Activated T-cell treated with anti-CD3 and anti-CD28 coated beads, Interleukin-2, amount 50 U/mL, for 72 hours (primary cell): ENCODE data around the gene ECE1. TPM values are rescaled to one million over a fixed set of nuclear protein-coding genes. Genes with fewer than 3 reads are reported as not detected.
"Not testable (repeated sequence)": the region's sequence is repeated elsewhere in the genome, so short reads cannot be mapped to it uniquely, and the experiment has no call there.

Experiments used
- ATAC-seq, 2 donors: fragments of 150-1000 bp; cut with Tn5 transposase; replicated peaks in 1 of 2; 2 replicates each; pipeline ENCODE4 v1.10.0; 2021; ENCODE audit warnings: moderate library complexity in 2 of 2, mild to moderate bottlenecking in 1 of 2
- DNase-seq, 2 donors: peaks; one replicate each; pipeline ENCODE4 v3.0.0; 2021 to 2022; ENCODE audit warnings: mixed read lengths in 1 of 2
- H3K27ac Mint-ChIP-seq: one replicate; pipeline ENCODE4 v1.8.0; 2022; ENCODE audit warnings: mild to moderate bottlenecking, moderate library complexity, mixed read lengths
- H3K27me3 Mint-ChIP-seq: one replicate; pipeline ENCODE4 v1.8.0; 2022; ENCODE audit warnings: low read depth, mixed read lengths
- H3K36me3 Mint-ChIP-seq, 2 donors: one replicate each; pipeline ENCODE4 v1.8.0; 2022; ENCODE audit warnings: mixed read lengths in 2 of 2, mild to moderate bottlenecking in 1 of 2; ENCODE audit not compliant: insufficient read depth in 2 of 2
- H3K4me1 Mint-ChIP-seq: one replicate; pipeline ENCODE4 v1.8.0; 2022; ENCODE audit warnings: low read depth, mixed read lengths
- H3K4me3 Mint-ChIP-seq, 2 donors: one replicate each; pipeline ENCODE4 v1.8.0; 2022; ENCODE audit warnings: mild to moderate bottlenecking in 2 of 2, mixed read lengths in 2 of 2, moderate library complexity in 2 of 2
- H3K9me3 Mint-ChIP-seq, 2 donors: one replicate each; pipeline ENCODE4 v1.8.0; 2022; ENCODE audit warnings: mixed read lengths in 2 of 2
- total RNA-seq, 2 donors: library from RNA; stranded (reverse); gene quantifications; one replicate each; pipeline ENCODE4 v1.2.3, GENCODE V29; 2022

Gene ECE1
- total RNA-seq, 2 donors from 2014 or later: 159 to 193 TPM

GRCh38 chr1:21216835-21217811 lies 73.1 kb downstream of the ECE1 start:
- H3K4me1 Mint-ChIP-seq: no peaks in the 10 kb centered on the region
- peak; percentile 75 for DNase-seq
- peaks cover 3 to 9% of the 10 kb centered on the region in 2 donors for H3K36me3 Mint-ChIP-seq
- no peak overlapping the region for H3K4me3 Mint-ChIP-seq
- ATAC-seq: peak; percentile 46 to 57
- peak overlapping the region; percentile 51 for H3K27ac Mint-ChIP-seq
- no peaks in the 10 kb centered on the region for H3K9me3 Mint-ChIP-seq
- no peaks in the 10 kb centered on the region for H3K27me3 Mint-ChIP-seq

GRCh38 chr1:21212126-21212525 lies 78.1 kb downstream of the ECE1 start:
- no peak overlapping the region for H3K27ac Mint-ChIP-seq

GRCh38 chr1:21208137-21208700 lies 82.0 kb downstream of the ECE1 start:
- peaks cover 13% of the 10 kb centered on the region for H3K4me1 Mint-ChIP-seq
- not testable (repeated sequence) for H3K4me3 Mint-ChIP-seq, H3K27me3 Mint-ChIP-seq, H3K27ac Mint-ChIP-seq, H3K36me3 Mint-ChIP-seq, H3K9me3 Mint-ChIP-seq
- peak in 1 of 2 donors; percentile 6 for DNase-seq
- ATAC-seq: peak; percentile 40 to 49

More at GRCh38 chr1:21212126-21212525, 78.1 kb downstream of the ECE1 start:
- no peak overlapping the region for H3K4me3 Mint-ChIP-seq
- no peaks in the 10 kb centered on the region for H3K9me3 Mint-ChIP-seq
- H3K4me1 Mint-ChIP-seq: peaks cover 13% of the 10 kb centered on the region
- DNase-seq (no peak), ATAC-seq (no peak)
- no peaks in the 10 kb centered on the region for H3K27me3 Mint-ChIP-seq
- no peaks in the 10 kb centered on the region for H3K36me3 Mint-ChIP-seq

GRCh38 chr1:21206117-21206516 lies 84.1 kb downstream of the ECE1 start:
- H3K9me3 Mint-ChIP-seq: no peaks in the 10 kb centered on the region
- no peaks in the 10 kb centered on the region for H3K27me3 Mint-ChIP-seq
- no peak overlapping the region for H3K4me3 Mint-ChIP-seq
- no peaks in the 10 kb centered on the region for H3K36me3 Mint-ChIP-seq
- DNase-seq (peak; percentile 11), ATAC-seq (peak; percentile 72 to 87)
- peaks cover 13% of the 10 kb centered on the region for H3K4me1 Mint-ChIP-seq
- H3K27ac Mint-ChIP-seq: no peak overlapping the region

GRCh38 chr1:21205416-21205815 lies 84.8 kb downstream of the ECE1 start:
- no peak for ATAC-seq
- Mint-ChIP-seq H3K27me3 (no peaks in the 10 kb centered on the region), H3K4me3 (no peak overlapping the region), H3K36me3 (no peaks in the 10 kb centered on the region), H3K27ac (no peak overlapping the region), H3K9me3 (no peaks in the 10 kb centered on the region), H3K4me1 (peaks cover 13% of the 10 kb centered on the region)
- no peak for DNase-seq

- no peaks in the 10 kb centered on the region for H3K9me3 Mint-ChIP-seq
- H3K27me3 Mint-ChIP-seq: peaks cover 6% of the 10 kb centered on the region
- H3K4me1 Mint-ChIP-seq: no peaks in the 10 kb centered on the region
- no peak for DNase-seq
- no peak overlapping the region for H3K27ac Mint-ChIP-seq
- ATAC-seq: no peak
- H3K4me3 Mint-ChIP-seq: no peak overlapping the region
- H3K36me3 Mint-ChIP-seq: no peaks in the 10 kb centered on the region
Observed at GRCh38 chr1:21201650-21202049, 88.6 kb downstream of the ECE1 start.

GRCh38 chr1:21201238-21201637 lies 89.0 kb downstream of the ECE1 start:
- peak in 1 of 2 donors; percentile 26 for ATAC-seq
- H3K27me3 Mint-ChIP-seq: peaks cover 10% of the 10 kb centered on the region
- not testable (repeated sequence) for H3K27ac Mint-ChIP-seq, H3K9me3 Mint-ChIP-seq, H3K4me1 Mint-ChIP-seq, H3K4me3 Mint-ChIP-seq, DNase-seq, H3K36me3 Mint-ChIP-seq

GRCh38 chr1:21200767-21201166 lies 89.5 kb downstream of the ECE1 start:
- Mint-ChIP-seq H3K27me3 (peaks cover 11% of the 10 kb centered on the region), H3K9me3 (no peaks in the 10 kb centered on the region), H3K4me3 (no peak overlapping the region), H3K27ac (no peak overlapping the region), H3K4me1 (no peaks in the 10 kb centered on the region), H3K36me3 (no peaks in the 10 kb centered on the region)
- DNase-seq (no peak), ATAC-seq (no peak)

GRCh38 chr1:21198929-21199328 lies 91.3 kb downstream of the ECE1 start:
- Mint-ChIP-seq H3K9me3 (no peaks in the 10 kb centered on the region), H3K27me3 (peaks cover 11% of the 10 kb centered on the region), H3K36me3 (no peaks in the 10 kb centered on the region), H3K4me1 (no peaks in the 10 kb centered on the region), H3K4me3 (no peak overlapping the region), H3K27ac (no peak overlapping the region)
- DNase-seq (no peak), ATAC-seq (no peak)

GRCh38 chr1:21192871-21193270 lies 97.4 kb downstream of the ECE1 start:
- Mint-ChIP-seq H3K27ac (no peak overlapping the region), H3K4me1 (no peaks in the 10 kb centered on the region)

GRCh38 chr1:21192284-21192683 lies 98.0 kb downstream of the ECE1 start:
- Mint-ChIP-seq H3K4me3 (no peak overlapping the region), H3K27ac (no peak overlapping the region), H3K36me3 (no peaks in the 10 kb centered on the region), H3K4me1 (no peaks in the 10 kb centered on the region), H3K9me3 (no peaks in the 10 kb centered on the region), H3K27me3 (peaks cover 17% of the 10 kb centered on the region)
- DNase-seq: no peak
- no peak for ATAC-seq

More at GRCh38 chr1:21192871-21193270, 97.4 kb downstream of the ECE1 start:
- DNase-seq: no peak
- no peak overlapping the region for H3K4me3 Mint-ChIP-seq
- H3K9me3 Mint-ChIP-seq: no peaks in the 10 kb centered on the region
- no peak for ATAC-seq
- no peaks in the 10 kb centered on the region for H3K36me3 Mint-ChIP-seq
- H3K27me3 Mint-ChIP-seq: peaks cover 17% of the 10 kb centered on the region

GRCh38 chr1:21190771-21191170 lies 99.5 kb downstream of the ECE1 start:
- not testable (repeated sequence) for DNase-seq, ATAC-seq, H3K27ac Mint-ChIP-seq, H3K36me3 Mint-ChIP-seq, H3K4me1 Mint-ChIP-seq, H3K4me3 Mint-ChIP-seq, H3K9me3 Mint-ChIP-seq
- peaks cover 11% of the 10 kb centered on the region for H3K27me3 Mint-ChIP-seq

- no peaks in the 10 kb centered on the region for H3K36me3 Mint-ChIP-seq
- peaks cover 11% of the 10 kb centered on the region for H3K27me3 Mint-ChIP-seq
- DNase-seq (no peak), ATAC-seq (no peak)
- H3K27ac Mint-ChIP-seq: no peak overlapping the region
- no peak overlapping the region for H3K4me3 Mint-ChIP-seq
- no peaks in the 10 kb centered on the region for H3K9me3 Mint-ChIP-seq
- H3K4me1 Mint-ChIP-seq: no peaks in the 10 kb centered on the region
Observed at GRCh38 chr1:21189906-21190500, 100.3 kb downstream of the ECE1 start.
